SU-DHL-6 (cell line): ENCODE results near the gene UBASH3A.

ENCODE experiments used
- EZH2phosphoT487 ChIP-seq: fragments of 200-600 bp; sonication (generic), shearing (Covaris generic); conservative IDR thresholded peaks from 2 replicates; pipeline ENCODE4 v1.6.1; 2018; ENCODE audit warnings: mild to moderate bottlenecking, antibody characterized with exemption, low read length, moderate library complexity, mixed read lengths
- TF ChIP-seq, protein P1 (sequence below): fragments of 200-600 bp; sonication (generic); IDR thresholded peaks from one replicate; pipeline ENCODE4 v1.5.1; 2017; ENCODE audit warnings: antibody characterized with exemption, mild to moderate bottlenecking, low read length, moderate library complexity; ENCODE audit not compliant: insufficient read depth, poor library complexity, severe bottlenecking

DNA sequence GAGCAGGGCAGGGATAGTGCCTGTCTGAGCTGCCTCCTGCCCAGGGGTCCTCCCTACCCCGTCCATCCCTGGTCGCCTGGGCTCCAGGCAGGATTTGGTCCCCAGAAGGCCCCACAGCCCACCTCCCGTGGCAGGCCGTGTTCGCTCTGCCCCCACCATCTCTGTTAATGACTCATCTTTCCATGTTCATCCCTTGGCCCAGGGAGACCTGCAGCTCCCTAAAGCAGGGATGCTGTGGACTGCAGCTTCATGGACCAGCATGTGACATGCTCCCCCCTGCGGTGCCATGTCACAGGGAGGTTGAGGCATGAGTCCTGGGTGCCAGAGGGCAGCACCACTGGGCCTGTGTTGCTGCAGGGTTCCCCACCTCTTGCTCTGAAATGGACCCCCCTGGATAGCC lies 26.8 kb downstream of the UBASH3A start:
- TF ChIP-seq, protein P1, sequence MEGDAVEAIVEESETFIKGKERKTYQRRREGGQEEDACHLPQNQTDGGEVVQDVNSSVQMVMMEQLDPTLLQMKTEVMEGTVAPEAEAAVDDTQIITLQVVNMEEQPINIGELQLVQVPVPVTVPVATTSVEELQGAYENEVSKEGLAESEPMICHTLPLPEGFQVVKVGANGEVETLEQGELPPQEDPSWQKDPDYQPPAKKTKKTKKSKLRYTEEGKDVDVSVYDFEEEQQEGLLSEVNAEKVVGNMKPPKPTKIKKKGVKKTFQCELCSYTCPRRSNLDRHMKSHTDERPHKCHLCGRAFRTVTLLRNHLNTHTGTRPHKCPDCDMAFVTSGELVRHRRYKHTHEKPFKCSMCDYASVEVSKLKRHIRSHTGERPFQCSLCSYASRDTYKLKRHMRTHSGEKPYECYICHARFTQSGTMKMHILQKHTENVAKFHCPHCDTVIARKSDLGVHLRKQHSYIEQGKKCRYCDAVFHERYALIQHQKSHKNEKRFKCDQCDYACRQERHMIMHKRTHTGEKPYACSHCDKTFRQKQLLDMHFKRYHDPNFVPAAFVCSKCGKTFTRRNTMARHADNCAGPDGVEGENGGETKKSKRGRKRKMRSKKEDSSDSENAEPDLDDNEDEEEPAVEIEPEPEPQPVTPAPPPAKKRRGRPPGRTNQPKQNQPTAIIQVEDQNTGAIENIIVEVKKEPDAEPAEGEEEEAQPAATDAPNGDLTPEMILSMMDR = no peak
- TF ChIP-seq EZH2phosphoT487 = no peak
